ENCODE results near the gene DFFA. TPM values are rescaled to one million over a fixed set of nuclear protein-coding genes. Genes with fewer than 3 reads are reported as not detected.
"Not testable (repeated sequence)": the region's sequence is repeated elsewhere in the genome, so short reads cannot be mapped to it uniquely, and the experiment has no call there.

Gene DFFA
- total and polyA plus RNA-seq, 2 donors (not counting 3 experiments of a cell fraction or from before 2014, with no cell fraction given): 30.0 to 44.5 TPM

- H4K20me1 ChIP-seq (replicated peaks; ENCODE audit: control insufficient read depth, extremely low read depth, insufficient read depth, low read length); H3K27ac ChIP-seq (ENCODE audit: insufficient read depth, low read depth, low read length); H2AFZ ChIP-seq (ENCODE audit: low read depth, low read length); H3K79me2 ChIP-seq (ENCODE audit: control insufficient read depth, insufficient read depth, low read length); BruUV-seq (replicated peaks); H3K9me1 ChIP-seq (replicated peaks; ENCODE audit: control insufficient read depth, extremely low read depth, insufficient read depth, low read length); H3K4me2 ChIP-seq (ENCODE audit: insufficient read depth, low read length); dilution Hi-C loops (cut with MboI; ENCODE audit: extremely low pct_ligation_motif_present, low sequenced_read_pairs); H3K9me3 ChIP-seq (replicated peaks; ENCODE audit: control insufficient read depth, insufficient read depth, low read length); H3K4me3 ChIP-seq (replicated peaks in 1 of 3; ENCODE audit: insufficient read depth in 1 of 3, low read depth in 1 of 3, low read length in 3 of 3); H3K36me3 ChIP-seq (ENCODE audit: control insufficient read depth in 2 of 2, extremely low read depth in 1 of 2, insufficient read depth in 2 of 2, low read length in 2 of 2); H3K9ac ChIP-seq (replicated peaks; ENCODE audit: extremely low read depth, insufficient read depth, low read length); DNase-seq (ENCODE audit: low read depth, low spot score); H3K27me3 ChIP-seq (ENCODE audit: control insufficient read depth in 2 of 2, insufficient read depth in 2 of 2, low read length in 2 of 2); intact Hi-C loops (cut with micrococcal nuclease); POLR2A ChIA-PET: not testable (repeated sequence)
- H3K4me1 ChIP-seq (ENCODE audit: control insufficient read depth, extremely low read depth, insufficient read depth, low read length): peaks cover 20% of the 10 kb centered on the region
- peak; percentile 50 for FAIRE-seq
- CTCF ChIA-PET: interaction anchor here (1.1 to 1.6 kb wide), 4 partner anchors 27 to 410 kb away, joined by 3 to 20 read pairs (median 6); partner anchors contain the start of gene CENPS
These were observed 14.9 kb downstream of the DFFA start for GRCh38 chr1:10457462-10457861.

- Histone ChIP-seq H4K20me1 (replicated peaks; ENCODE audit: control insufficient read depth, extremely low read depth, insufficient read depth, low read length) (no peaks in the 10 kb centered on the region), H3K27ac (ENCODE audit: insufficient read depth, low read depth, low read length) (no peak overlapping the region), H3K9me1 (replicated peaks; ENCODE audit: control insufficient read depth, extremely low read depth, insufficient read depth, low read length) (no peaks in the 10 kb centered on the region), H3K27me3 (ENCODE audit: control insufficient read depth in 2 of 2, insufficient read depth in 2 of 2, low read length in 2 of 2) (no peaks in the 10 kb centered on the region), H3K4me3 (replicated peaks in 1 of 3; ENCODE audit: insufficient read depth in 1 of 3, low read depth in 1 of 3, low read length in 3 of 3) (no peak overlapping the region), H3K9ac (replicated peaks; ENCODE audit: extremely low read depth, insufficient read depth, low read length) (no peak overlapping the region), H3K4me1 (ENCODE audit: control insufficient read depth, extremely low read depth, insufficient read depth, low read length) (peaks cover 22% of the 10 kb centered on the region), H3K9me3 (replicated peaks; ENCODE audit: control insufficient read depth, insufficient read depth, low read length) (no peaks in the 10 kb centered on the region), H3K79me2 (ENCODE audit: control insufficient read depth, insufficient read depth, low read length) (no peaks in the 10 kb centered on the region), H2AFZ (ENCODE audit: low read depth, low read length) (no peak overlapping the region), H3K36me3 (ENCODE audit: control insufficient read depth in 2 of 2, extremely low read depth in 1 of 2, insufficient read depth in 2 of 2, low read length in 2 of 2) (peaks cover 0 to 5% of the 10 kb centered on the region in 2 experiments), H3K4me2 (ENCODE audit: insufficient read depth, low read length) (no peak overlapping the region)
- BruUV-seq (replicated peaks): TSS peak; percentile 14
- POLR2A ChIA-PET: no interaction called here
- no peak for FAIRE-seq
- TF ChIP-seq CTCF (IDR thresholded peaks at IDR 0.05; ENCODE audit: extremely low read depth in 1 of 2, insufficient read depth in 1 of 2, low read depth in 1 of 2, low read length in 2 of 2): no peak
- no peak for TF ChIP-seq MAX (IDR thresholded peaks at IDR 0.05; ENCODE audit: insufficient read depth, insufficient read length)
- no peak for TF ChIP-seq POLR2A (IDR thresholded peaks at IDR 0.05; ENCODE audit: low read depth, low read length)
- TF ChIP-seq GATA2 (IDR thresholded peaks at IDR 0.05; ENCODE audit: insufficient read depth, insufficient read length, low read depth, low read length): no peak
- dilution Hi-C loops (cut with MboI; ENCODE audit: extremely low pct_ligation_motif_present, low sequenced_read_pairs) (no loop called here), intact Hi-C loops (cut with micrococcal nuclease) (no loop called here)
- no peak for DNase-seq (ENCODE audit: low read depth, low spot score)
- CTCF ChIA-PET: interaction anchor here (0.6 to 2.0 kb wide), 5 partner anchors 15 to 411 kb away, joined by 3 to 11 read pairs (median 4); no protein-coding TSS in a partner anchor
These were observed 15.7 kb downstream of the DFFA start for GRCh38 chr1:10456661-10457060.
